Measurements from ENCODE around the gene NR2F1-AS1. TPM values are rescaled to one million over a fixed set of nuclear protein-coding genes. Genes with fewer than 3 reads are reported as not detected.

Gene NR2F1-AS1
- total and polyA plus RNA-seq, 2 experiments from 2014 or later, result 0.59 to 4.5 TPM

DNA sequence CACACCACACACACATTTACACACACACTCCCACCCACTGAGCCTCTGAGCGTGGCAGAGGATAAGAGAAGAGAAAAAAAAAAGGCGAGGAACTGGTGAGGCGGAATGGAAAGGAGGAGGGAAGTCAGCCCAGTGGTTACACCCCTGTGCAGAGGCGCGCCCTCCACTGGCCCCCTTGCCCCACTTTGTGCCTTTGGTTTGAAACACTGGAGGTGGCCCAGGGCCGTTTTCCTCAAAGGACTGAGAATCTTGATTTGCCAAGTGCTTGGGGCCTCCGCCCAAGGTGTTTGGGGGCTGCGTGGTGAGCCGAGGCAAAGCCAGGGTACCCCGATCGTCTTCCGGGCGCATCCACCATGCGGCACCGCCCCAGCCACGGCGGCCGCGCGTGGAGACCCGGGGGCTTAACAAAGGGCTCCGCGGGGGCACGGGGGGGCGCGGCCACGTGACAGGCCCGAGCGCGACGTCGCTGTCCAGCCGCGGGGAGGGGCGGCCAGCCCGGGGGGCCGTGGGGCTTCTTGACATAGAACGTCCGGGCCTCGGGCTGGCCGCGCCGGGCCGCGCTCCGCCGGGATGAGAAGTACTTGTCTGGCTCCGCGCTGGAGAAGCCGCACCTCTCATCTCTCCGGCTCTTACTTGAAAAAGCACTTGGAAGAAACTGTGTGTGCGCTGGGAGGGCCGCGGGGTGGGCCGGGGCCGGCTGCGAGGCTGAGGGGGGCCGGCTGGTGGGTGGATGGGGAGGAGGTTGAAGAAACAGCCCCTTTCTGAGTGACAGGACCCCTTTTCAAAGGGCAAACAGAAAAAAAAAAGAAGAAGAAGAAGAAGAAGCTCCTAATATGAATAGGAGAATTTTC lies 23.0 kb upstream of the NR2F1-AS1 start:
- Mint-ChIP-seq H3K4me3 (peak overlapping the region; percentile 54), H3K27ac (no peak overlapping the region), H3K27me3 (ENCODE audit: insufficient read depth, low read depth, poor library complexity) (no peaks in the 10 kb centered on the region), H3K36me3 (ENCODE audit: low read depth) (peaks cover 3% of the 10 kb centered on the region; the same call in 2 of the 3 replicates), H3K4me1 (peaks cover 38% of the 10 kb centered on the region), H3K9me3 (peaks cover 7% of the 10 kb centered on the region; the same call in 2 of the 3 replicates)
- Histone ChIP-seq H3K4me2 (peak overlapping the region; percentile 74), H3K79me2 (replicated peaks; ENCODE audit: insufficient read depth) (no peaks in the 10 kb centered on the region), H3K27me3 (ENCODE audit: insufficient read depth) (peaks cover 100% of the 10 kb centered on the region), H3K4me3 (peak overlapping the region; percentile 42), H3K36me3 (ENCODE audit: insufficient read depth) (no peaks in the 10 kb centered on the region), H2AFZ (no peak overlapping the region), H3F3A (replicated peaks; ENCODE audit: low read depth) (peaks cover 34% of the 10 kb centered on the region), H4K20me1 (replicated peaks; ENCODE audit: insufficient read depth) (peaks cover 25% of the 10 kb centered on the region), H3K9me2 (ENCODE audit: insufficient read depth) (no peaks in the 10 kb centered on the region), H3K4me1 (ENCODE audit: insufficient read depth) (peaks cover 69% of the 10 kb centered on the region), H3K27ac (ENCODE audit: low read depth) (no peak overlapping the region)
- DNase-seq (ENCODE audit: low spot score) (peak; percentile 69), ATAC-seq (peak; percentile 16)
- no peak for TF ChIP-seq STAT1 (IDR thresholded peaks at IDR 0.05; ENCODE audit: unreplicated experiment)
- TF ChIP-seq ZNF114 (CRISPR knock-in tag; IDR thresholded peaks at IDR 0.05), result no peak
- no peak for TF ChIP-seq ZNF462 (CRISPR knock-in tag; IDR thresholded peaks at IDR 0.05)
- TF ChIP-seq, protein P1, sequence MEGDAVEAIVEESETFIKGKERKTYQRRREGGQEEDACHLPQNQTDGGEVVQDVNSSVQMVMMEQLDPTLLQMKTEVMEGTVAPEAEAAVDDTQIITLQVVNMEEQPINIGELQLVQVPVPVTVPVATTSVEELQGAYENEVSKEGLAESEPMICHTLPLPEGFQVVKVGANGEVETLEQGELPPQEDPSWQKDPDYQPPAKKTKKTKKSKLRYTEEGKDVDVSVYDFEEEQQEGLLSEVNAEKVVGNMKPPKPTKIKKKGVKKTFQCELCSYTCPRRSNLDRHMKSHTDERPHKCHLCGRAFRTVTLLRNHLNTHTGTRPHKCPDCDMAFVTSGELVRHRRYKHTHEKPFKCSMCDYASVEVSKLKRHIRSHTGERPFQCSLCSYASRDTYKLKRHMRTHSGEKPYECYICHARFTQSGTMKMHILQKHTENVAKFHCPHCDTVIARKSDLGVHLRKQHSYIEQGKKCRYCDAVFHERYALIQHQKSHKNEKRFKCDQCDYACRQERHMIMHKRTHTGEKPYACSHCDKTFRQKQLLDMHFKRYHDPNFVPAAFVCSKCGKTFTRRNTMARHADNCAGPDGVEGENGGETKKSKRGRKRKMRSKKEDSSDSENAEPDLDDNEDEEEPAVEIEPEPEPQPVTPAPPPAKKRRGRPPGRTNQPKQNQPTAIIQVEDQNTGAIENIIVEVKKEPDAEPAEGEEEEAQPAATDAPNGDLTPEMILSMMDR (conservative IDR thresholded peaks at IDR 0.05; ENCODE audit: low read depth in 2 of 2), result peak in 1 of 2 experiments; percentile 27; a peak in 1 of 4 replicates
- TF ChIP-seq POLR2AphosphoS5 (IDR thresholded peaks at IDR 0.05; ENCODE audit: low read depth), result no peak
- TF ChIP-seq NANOG (IDR thresholded peaks at IDR 0.05; ENCODE audit: borderline replicate concordance), result no peak
- TF ChIP-seq JUNB (IDR thresholded peaks at IDR 0.05; ENCODE audit: unreplicated experiment), result no peak
- no peak for TF ChIP-seq CREB1 (CRISPR knock-in tag; IDR thresholded peaks at IDR 0.05; ENCODE audit: low read depth)
- TF ChIP-seq ZNF331 (CRISPR knock-in tag; IDR thresholded peaks at IDR 0.05; ENCODE audit: low read depth), result no peak
- TF ChIP-seq EZH2 (IDR thresholded peaks at IDR 0.05; ENCODE audit: low read depth, unreplicated experiment), result peak; percentile 67
- no peak for TF ChIP-seq REST (IDR thresholded peaks at IDR 0.05; ENCODE audit: unreplicated experiment)
- TF ChIP-seq ETS1 (IDR thresholded peaks at IDR 0.05), result no peak
- TF ChIP-seq EZH2phosphoT487 (IDR thresholded peaks at IDR 0.05; ENCODE audit: unreplicated experiment), result peak; percentile 32
